Activated CD8-positive, alpha-beta memory T cell treated with anti-CD3 and anti-CD28 coated beads, Interleukin-2, amount 50 U/mL, for 24 hours (primary cell): Measurements from ENCODE around the gene TOMM70.

Experiments used
- DNase-seq: peaks from one replicate; pipeline ENCODE4 v3.0.0-alpha.2; 2020; ENCODE audit errors: extremely low read depth

The TOMM70 gene

GRCh38 chr3:100325827-100326226 lies 75.1 kb downstream of the TOMM70 start:
- DNase-seq = no peak

- DNase-seq = no peak
These were observed 76.8 kb downstream of the TOMM70 start for GRCh38 chr3:100324044-100324443.

- DNase-seq = no peak
These were observed 80.9 kb downstream of the TOMM70 start for GRCh38 chr3:100319951-100320350.

GRCh38 chr3:100317912-100318311 lies 83.0 kb downstream of the TOMM70 start:
- no peak for DNase-seq

GRCh38 chr3:100316641-100317069 lies 84.2 kb downstream of the TOMM70 start:
- no peak for DNase-seq
